Panc1 (cell line): Measurements from ENCODE around the gene HSPA1L. TPM values are rescaled to one million over a fixed set of nuclear protein-coding genes. Genes with fewer than 3 reads are reported as not detected.
"Not testable (repeated sequence)": the region's sequence is repeated elsewhere in the genome, so short reads cannot be mapped to it uniquely, and the experiment has no call there.

Source experiments
- ATAC-seq: fragments of 200-7000 bp; cut with Tn5 transposase; 2 replicates; pipeline ENCODE4 v1.9.1; 2020; ENCODE audit warnings: mild to moderate bottlenecking, moderate library complexity
- Bru-seq: library from RNA; stranded (reverse); fragments of 400-500 nt; gene quantifications from one replicate; lab custom pipeline; 2021; lab: Mats Ljungman, UMichigan
- BruChase-seq, 2 experiments: library from RNA; stranded (reverse); fragments of 400-500 nt; gene quantifications; one replicate each; lab custom pipeline; 2021; lab: Mats Ljungman, UMichigan
- BruUV-seq: library from RNA; stranded (reverse); fragments of 400-500 nt; replicated peaks from 2 replicates; lab custom pipeline; 2021; lab: Mats Ljungman, UMichigan
- CTCF ChIA-PET: fragments of 300-600 bp; sonication (Branson Sonifier 250); formaldehyde crosslinking; loops from one replicate; lab custom pipeline; 2022; ENCODE audit warnings: antibody characterized with exemption; lab: Charles Lee
- POLR2A ChIA-PET: fragments of 300-600 bp; sonication (Branson Sonifier 250); formaldehyde crosslinking; loops from one replicate; lab custom pipeline; 2022; ENCODE audit warnings: antibody characterized with exemption; lab: Charles Lee
- DNase-seq: peaks from one replicate; pipeline ENCODE4 v3.0.0-alpha.2; 2010; ENCODE audit warnings: low read depth, low spot score
- H3K27ac ChIP-seq: 2 replicates; pipeline ENCODE4 v1.5.1; 2011; ENCODE audit warnings: mild to moderate bottlenecking, low read length, inconsistent platforms
- H3K27me3 ChIP-seq: fragments of 200-500 bp; sonication (Bioruptor generic); 2 replicates; pipeline ENCODE4 v1.6.0; 2014; ENCODE audit warnings: low read length, inconsistent platforms; ENCODE audit not compliant: control insufficient read depth, insufficient read depth
- H3K36me3 ChIP-seq: fragments of 200-500 bp; sonication (Bioruptor generic); 2 replicates; pipeline ENCODE4 v1.5.1; 2014; ENCODE audit warnings: inconsistent platforms, mild to moderate bottlenecking, low read length, moderate library complexity; ENCODE audit not compliant: control insufficient read depth, insufficient read depth
- H3K4me1 ChIP-seq: 2 replicates; pipeline ENCODE4 v1.5.1; 2011; ENCODE audit warnings: inconsistent platforms, mild to moderate bottlenecking, low read length, moderate library complexity; ENCODE audit not compliant: control insufficient read depth, insufficient read depth
- H3K4me3 ChIP-seq, 2 experiments: 2 replicates each; pipeline ENCODE4 v1.5.1; 2011 to 2012; ENCODE audit warnings: low read depth in 2 of 2, low read length in 2 of 2, mild to moderate bottlenecking in 2 of 2, inconsistent platforms in 1 of 2, moderate library complexity in 1 of 2
- H3K9me3 ChIP-seq: fragments of 200-500 bp; sonication (Bioruptor generic); 2 replicates; pipeline ENCODE4 v1.5.1; 2014; ENCODE audit warnings: low read depth, mild to moderate bottlenecking, inconsistent platforms, low read length, moderate library complexity; ENCODE audit not compliant: control insufficient read depth, insufficient read depth
- POLR2AphosphoS5 ChIP-seq: IDR thresholded peaks from 2 replicates; pipeline ENCODE4 v1.6.1; 2012; ENCODE audit warnings: mild to moderate bottlenecking, low read depth, low read length, moderate library complexity
- SIN3A ChIP-seq: IDR thresholded peaks from 2 replicates; pipeline ENCODE4 v1.6.1; 2012; ENCODE audit warnings: low read depth, mild to moderate bottlenecking, low read length, moderate library complexity, borderline replicate concordance; ENCODE audit not compliant: insufficient read depth
- TCF7L2 ChIP-seq: IDR thresholded peaks from 2 replicates; pipeline ENCODE4 v1.6.1; 2011; ENCODE audit warnings: mild to moderate bottlenecking, low read depth, low read length, inconsistent platforms
- in situ Hi-C: cut with HindIII; loops from 2 replicates; pipeline ENCODE4 v1.10.0; 2016; ENCODE audit warnings: low sequenced_read_pairs, low pct_unique_long_range_greater_than_20kb
- intact Hi-C: fragments of 100-400 bp; cut with micrococcal nuclease; formaldehyde crosslinking; loops from one replicate; pipeline ENCODE4 v1.10.0; 2022; ENCODE audit not compliant: unreplicated experiment
- long read RNA-seq: library from polyadenylated mRNA; unstranded; transcript quantifications from one replicate; pipeline ENCODE4 v2.0.0, GENCODE V29; 2021; ENCODE audit not compliant: unreplicated experiment
- polyA plus RNA-seq: library from polyadenylated mRNA; unstranded; fragments of >200 nt; gene quantifications from one replicate; pipeline ENCODE4 v1.2.1, GENCODE V29; 2012; ENCODE audit warnings: missing spikeins; ENCODE audit not compliant: insufficient read length
- total RNA-seq: library from RNA; stranded (reverse); gene quantifications from one replicate; pipeline ENCODE4 v1.2.1, GENCODE V29; 2021; ENCODE audit not compliant: unreplicated experiment
- TF ChIP-seq, protein P1 (sequence below): fragments of 450-650 bp; IDR thresholded peaks from 2 replicates; pipeline ENCODE4 v1.5.1; 2017; ENCODE audit warnings: mild to moderate bottlenecking
- TF ChIP-seq, protein P2 (sequence below), 2 experiments: IDR thresholded peaks; 2 replicates each; pipeline ENCODE4 v1.6.1; 2011 to 2012; ENCODE audit warnings: low read depth in 2 of 2, control low read depth in 1 of 2, low read length in 1 of 2, mild to moderate bottlenecking in 1 of 2, moderate library complexity in 1 of 2; ENCODE audit not compliant: insufficient read depth in 1 of 2

HSPA1L gene
- total RNA-seq: 2.8 TPM
- 3.8 TPM for polyA plus RNA-seq
- percentile 42 among the genes with signal in this experiment for Bru-seq, nascent RNA
- BruChase-seq, experiment 1, labeled RNA remaining after a 2-hour chase: percentile 58 among the genes with signal in this experiment
- percentile 50 among the genes with signal in this experiment for BruChase-seq, experiment 2, labeled RNA remaining after a 6-hour chase
- long read RNA-seq, partial matches to known transcripts: 1 of 3 reads
- long read RNA-seq, other reads (novel, unspliced or antisense): 1 of 3 reads

DNA sequence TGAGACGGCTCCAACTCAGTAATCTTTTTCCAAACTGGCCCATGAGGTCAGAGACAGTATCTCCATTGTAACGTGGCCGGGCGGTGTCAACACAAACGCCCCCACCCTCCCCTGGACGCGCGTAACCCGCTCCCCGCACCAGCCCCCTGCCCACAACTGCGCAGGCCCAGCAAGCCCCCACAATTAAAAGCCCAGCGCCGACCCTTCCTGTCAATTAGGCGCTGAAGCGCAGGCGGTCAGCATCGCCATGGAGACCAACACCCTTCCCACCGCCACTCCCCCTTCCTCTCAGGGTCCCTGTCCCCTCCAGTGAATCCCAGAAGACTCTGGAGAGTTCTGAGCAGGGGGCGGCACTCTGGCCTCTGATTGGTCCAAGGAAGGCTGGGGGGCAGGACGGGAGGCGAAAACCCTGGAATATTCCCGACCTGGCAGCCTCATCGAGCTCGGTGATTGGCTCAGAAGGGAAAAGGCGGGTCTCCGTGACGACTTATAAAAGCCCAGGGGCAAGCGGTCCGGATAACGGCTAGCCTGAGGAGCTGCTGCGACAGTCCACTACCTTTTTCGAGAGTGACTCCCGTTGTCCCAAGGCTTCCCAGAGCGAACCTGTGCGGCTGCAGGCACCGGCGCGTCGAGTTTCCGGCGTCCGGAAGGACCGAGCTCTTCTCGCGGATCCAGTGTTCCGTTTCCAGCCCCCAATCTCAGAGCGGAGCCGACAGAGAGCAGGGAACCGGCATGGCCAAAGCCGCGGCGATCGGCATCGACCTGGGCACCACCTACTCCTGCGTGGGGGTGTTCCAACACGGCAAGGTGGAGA lies at the start of gene HSPA1L, which contains the start of gene HSPA1A:
Gene HSPA1L, minus strand, starts transcription at position 259 of the 814 bp plus-strand sequence. CDS start 3,311 bp downstream, outside the sequence.
Gene HSPA1A, plus strand, starts transcription at position 519 of the 814 bp plus-strand sequence. Its CDS starts 214 bp downstream, at position 733.
- CTCF ChIA-PET: interaction anchor here (0.8 kb wide), 1 partner anchor 8 kb away, joined by 3 read pairs; the partner anchor contains the start of gene LSM2
- Histone ChIP-seq H3K4me1 (peaks cover 13% of the 10 kb centered on the region), H3K36me3 (no peaks in the 10 kb centered on the region), H3K9me3 (no peaks in the 10 kb centered on the region), H3K4me3 (peak within 1 kb of the TSS; percentile 56 to 70), H3K27me3 (no peaks in the 10 kb centered on the region), H3K27ac (peak within 1 kb of the TSS; percentile 87)
- TF ChIP-seq, protein P1, sequence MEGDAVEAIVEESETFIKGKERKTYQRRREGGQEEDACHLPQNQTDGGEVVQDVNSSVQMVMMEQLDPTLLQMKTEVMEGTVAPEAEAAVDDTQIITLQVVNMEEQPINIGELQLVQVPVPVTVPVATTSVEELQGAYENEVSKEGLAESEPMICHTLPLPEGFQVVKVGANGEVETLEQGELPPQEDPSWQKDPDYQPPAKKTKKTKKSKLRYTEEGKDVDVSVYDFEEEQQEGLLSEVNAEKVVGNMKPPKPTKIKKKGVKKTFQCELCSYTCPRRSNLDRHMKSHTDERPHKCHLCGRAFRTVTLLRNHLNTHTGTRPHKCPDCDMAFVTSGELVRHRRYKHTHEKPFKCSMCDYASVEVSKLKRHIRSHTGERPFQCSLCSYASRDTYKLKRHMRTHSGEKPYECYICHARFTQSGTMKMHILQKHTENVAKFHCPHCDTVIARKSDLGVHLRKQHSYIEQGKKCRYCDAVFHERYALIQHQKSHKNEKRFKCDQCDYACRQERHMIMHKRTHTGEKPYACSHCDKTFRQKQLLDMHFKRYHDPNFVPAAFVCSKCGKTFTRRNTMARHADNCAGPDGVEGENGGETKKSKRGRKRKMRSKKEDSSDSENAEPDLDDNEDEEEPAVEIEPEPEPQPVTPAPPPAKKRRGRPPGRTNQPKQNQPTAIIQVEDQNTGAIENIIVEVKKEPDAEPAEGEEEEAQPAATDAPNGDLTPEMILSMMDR: no peak
- peak; percentile 81; the same call in 1 of the 2 replicates for TF ChIP-seq SIN3A
- no peak for TF ChIP-seq TCF7L2
- TF ChIP-seq, protein P2, sequence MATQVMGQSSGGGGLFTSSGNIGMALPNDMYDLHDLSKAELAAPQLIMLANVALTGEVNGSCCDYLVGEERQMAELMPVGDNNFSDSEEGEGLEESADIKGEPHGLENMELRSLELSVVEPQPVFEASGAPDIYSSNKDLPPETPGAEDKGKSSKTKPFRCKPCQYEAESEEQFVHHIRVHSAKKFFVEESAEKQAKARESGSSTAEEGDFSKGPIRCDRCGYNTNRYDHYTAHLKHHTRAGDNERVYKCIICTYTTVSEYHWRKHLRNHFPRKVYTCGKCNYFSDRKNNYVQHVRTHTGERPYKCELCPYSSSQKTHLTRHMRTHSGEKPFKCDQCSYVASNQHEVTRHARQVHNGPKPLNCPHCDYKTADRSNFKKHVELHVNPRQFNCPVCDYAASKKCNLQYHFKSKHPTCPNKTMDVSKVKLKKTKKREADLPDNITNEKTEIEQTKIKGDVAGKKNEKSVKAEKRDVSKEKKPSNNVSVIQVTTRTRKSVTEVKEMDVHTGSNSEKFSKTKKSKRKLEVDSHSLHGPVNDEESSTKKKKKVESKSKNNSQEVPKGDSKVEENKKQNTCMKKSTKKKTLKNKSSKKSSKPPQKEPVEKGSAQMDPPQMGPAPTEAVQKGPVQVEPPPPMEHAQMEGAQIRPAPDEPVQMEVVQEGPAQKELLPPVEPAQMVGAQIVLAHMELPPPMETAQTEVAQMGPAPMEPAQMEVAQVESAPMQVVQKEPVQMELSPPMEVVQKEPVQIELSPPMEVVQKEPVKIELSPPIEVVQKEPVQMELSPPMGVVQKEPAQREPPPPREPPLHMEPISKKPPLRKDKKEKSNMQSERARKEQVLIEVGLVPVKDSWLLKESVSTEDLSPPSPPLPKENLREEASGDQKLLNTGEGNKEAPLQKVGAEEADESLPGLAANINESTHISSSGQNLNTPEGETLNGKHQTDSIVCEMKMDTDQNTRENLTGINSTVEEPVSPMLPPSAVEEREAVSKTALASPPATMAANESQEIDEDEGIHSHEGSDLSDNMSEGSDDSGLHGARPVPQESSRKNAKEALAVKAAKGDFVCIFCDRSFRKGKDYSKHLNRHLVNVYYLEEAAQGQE (IDR thresholded peaks at IDR 0.05; ENCODE audit: insufficient read depth in 1 of 2, low read depth in 2 of 2, low read length in 1 of 2): peak in 1 of 2 experiments; percentile 45; a peak in 1 of 4 replicates
- peak; percentile 100 for TF ChIP-seq POLR2AphosphoS5
- in situ Hi-C loops (no loop called here), intact Hi-C loops (no loop called here)
- DNase-seq (peak; percentile 96), ATAC-seq (peak; percentile 86)
- BruUV-seq: no TSS peak
- POLR2A ChIA-PET: interaction anchor here (0.7 to 1.2 kb wide), 8 partner anchors 9 to 144 kb away, joined by 3 to 13 read pairs (median 4); partner anchors contain the start of genes CLIC1, DDAH2, HSPA1B and LSM2

DNA sequence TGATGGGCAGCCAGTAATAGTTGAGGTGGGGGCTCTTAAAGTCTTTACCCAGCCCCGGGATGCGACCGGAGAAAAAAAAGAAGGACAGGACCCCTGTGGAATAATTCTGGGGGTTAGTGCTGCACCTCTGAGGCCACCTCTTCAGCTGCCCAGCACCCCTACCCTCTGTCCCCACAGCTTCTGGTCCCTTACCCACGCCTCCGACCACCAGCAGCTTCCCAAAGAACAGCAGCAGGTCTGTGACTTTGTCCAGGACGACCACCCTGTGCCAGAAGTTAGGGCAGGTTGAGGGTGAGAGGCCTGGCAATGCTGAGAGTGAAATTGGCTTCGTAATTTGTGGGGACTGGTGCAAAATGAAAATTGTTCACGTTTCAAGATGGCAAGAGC lies 49.7 kb upstream of the HSPA1L start:
- Histone ChIP-seq H3K36me3 (no peaks in the 10 kb centered on the region; the same call in 1 of the 2 replicates), H3K4me3 (no peak overlapping the region), H3K4me1 (peaks cover 33% of the 10 kb centered on the region), H3K27ac (peak overlapping the region; percentile 70), H3K9me3 (no peaks in the 10 kb centered on the region), H3K27me3 (no peaks in the 10 kb centered on the region)
- ChIA-PET CTCF (no interaction called here), POLR2A (no interaction called here)
- intact Hi-C loops (no loop called here), in situ Hi-C loops (no loop called here)
- no peak for DNase-seq
- TF ChIP-seq, protein P2 (IDR thresholded peaks at IDR 0.05; ENCODE audit: insufficient read depth in 1 of 2, low read depth in 2 of 2, low read length in 1 of 2): no peak
- TF ChIP-seq SIN3A: no peak
- no peak for ATAC-seq
- no TSS peak for BruUV-seq

DNA sequence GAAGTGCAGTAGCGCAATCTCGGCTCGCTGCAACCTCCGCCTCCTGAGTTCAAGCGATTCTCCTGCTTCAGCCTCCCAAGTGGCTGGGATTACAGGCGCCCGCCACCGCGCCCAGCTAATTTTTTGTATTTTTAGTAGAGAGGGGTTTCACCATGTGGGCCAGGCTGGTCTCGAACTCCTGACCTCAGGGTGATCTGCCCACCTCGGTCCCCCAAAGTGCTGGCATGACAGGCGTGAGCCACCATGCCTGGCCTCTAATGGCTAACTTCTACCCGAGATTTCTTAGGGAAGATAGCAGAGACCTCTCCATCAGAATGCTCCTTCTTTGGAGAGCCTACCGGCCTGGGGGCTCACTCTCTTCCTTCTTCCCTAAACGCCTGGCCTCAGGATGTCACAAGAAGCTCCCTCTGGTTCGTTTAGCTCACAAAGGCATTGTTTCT lies 49.1 kb upstream of the HSPA1L start:
- H3K9me3 ChIP-seq, BruUV-seq, intact Hi-C loops, in situ Hi-C loops, H3K27me3 ChIP-seq, CTCF ChIA-PET, ATAC-seq, DNase-seq, H3K36me3 ChIP-seq: not testable (repeated sequence)
- POLR2A ChIA-PET: interaction anchor here (0.6 kb wide), 1 partner anchor 73 kb away, joined by 10 read pairs; no protein-coding TSS in a partner anchor
- Histone ChIP-seq H3K4me3 (peak overlapping the region; percentile 50 to 89), H3K27ac (peak overlapping the region; percentile 70), H3K4me1 (peaks cover 31% of the 10 kb centered on the region)
